ENCODE data around the gene TGFBR2.

- TF ChIP-seq POLR2A (IDR thresholded peaks at IDR 0.05) (no peak), CTCF (IDR thresholded peaks at IDR 0.05) (no peak)
Measured at GRCh38 chr3:30644615-30645014, 38.2 kb downstream of the TGFBR2 start.

Measured in esophagus squamous epithelium (tissue), 4 donors.